NCI-H1092 treated with DMSO at 0.1 percent for 48 hours (cell line): ENCODE measurements around the gene VAMP2.

Experiments used
- DNase-seq: peaks from one replicate; lab custom pipeline; 2025; lab: John Stamatoyannopoulos, UW

Gene VAMP2

DNA sequence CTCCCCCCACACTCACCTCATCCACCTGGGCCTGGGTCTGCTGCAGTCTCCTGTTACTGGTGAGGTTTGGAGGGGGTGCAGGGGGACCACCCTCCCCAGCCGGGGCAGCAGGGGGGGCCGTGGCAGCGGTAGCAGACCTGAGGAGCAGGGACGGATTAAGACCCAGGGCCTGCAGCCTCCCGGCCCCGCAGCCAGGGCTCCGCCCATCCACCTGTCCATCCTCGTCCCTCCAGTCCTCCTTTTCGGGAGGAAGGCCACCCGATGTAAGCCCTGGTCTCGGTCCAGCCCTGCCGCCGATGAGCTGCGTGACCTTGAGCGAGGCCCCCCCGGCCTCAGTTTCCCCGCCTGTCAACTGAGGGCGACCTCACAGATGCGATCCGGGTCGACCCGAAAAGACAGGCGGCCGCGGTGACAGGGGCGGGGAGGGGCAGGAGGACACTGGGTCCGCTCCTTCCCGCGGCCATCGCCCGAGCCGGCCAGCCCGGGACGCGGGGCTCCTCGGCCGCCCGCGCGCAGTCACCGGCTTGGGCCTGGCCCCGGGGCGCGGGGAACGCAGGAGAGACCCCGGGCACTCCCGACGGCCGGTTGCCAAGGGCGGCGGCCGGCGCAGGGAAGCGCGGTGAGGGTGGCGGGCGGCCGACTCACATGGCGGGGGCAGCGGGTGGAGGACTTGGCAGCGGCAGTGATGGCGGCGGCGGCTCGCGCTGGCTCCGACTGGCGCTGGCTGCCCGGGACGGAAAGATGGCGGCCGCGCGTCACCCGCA lies at the start of gene VAMP2:
Gene VAMP2 (minus strand): TSS at position 716 of the 764 bp plus-strand sequence. CDS start 69 bp downstream, at position 647.
- peak; percentile 60 for DNase-seq

GRCh38 chr17:8210761-8211458 lies 48.2 kb upstream of the VAMP2 start:
- DNase-seq = no peak

DNA sequence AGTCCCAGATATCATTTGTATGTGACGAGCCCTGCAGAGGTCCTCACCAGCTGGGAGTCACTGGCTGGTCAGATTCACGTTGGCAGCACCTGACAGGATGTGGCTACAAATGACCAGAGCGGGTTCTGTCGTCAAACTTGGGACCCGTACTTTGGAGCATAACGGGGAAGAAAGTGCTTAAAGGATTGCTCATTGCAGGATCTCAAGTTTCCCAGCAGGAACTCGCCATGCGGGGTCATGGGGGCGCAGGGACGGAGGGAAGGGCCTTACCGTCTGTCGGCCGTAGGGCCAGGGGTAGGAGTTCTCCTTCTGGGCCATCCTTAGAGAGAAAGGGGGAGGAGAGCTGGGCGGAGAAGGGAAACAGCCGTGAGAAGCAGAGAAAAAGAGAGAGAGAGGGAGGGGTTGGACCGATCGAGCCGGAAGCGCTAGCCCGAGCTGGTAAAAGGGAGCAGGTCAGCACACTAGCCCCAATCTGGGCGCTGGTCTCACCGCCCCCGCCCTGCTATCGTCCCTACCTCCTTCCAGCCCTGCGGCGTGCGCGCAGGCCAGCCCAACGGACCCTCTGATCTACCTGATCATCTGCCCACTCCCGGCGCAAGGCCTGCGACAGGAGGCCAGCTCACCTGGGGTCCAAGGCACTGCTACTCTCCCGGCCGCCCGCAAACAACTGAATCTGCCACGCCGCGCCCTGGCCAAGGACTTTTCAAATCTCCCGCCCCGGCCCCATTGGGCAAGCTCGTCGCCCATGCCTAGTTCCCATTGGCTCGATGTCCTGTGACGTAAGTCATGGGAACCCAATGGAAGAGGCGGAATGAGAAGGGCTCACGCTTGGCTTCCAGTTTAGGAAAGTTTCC lies 47.4 kb upstream of the VAMP2 start, which contains the start of gene AURKB:
Gene AURKB (minus strand): TSS at position 669 of the 854 bp plus-strand sequence. CDS start 351 bp downstream, at position 318.
- peak; percentile 79 for DNase-seq

- no peak for DNase-seq
Measured at GRCh38 chr17:8206536-8206935, 43.8 kb upstream of the VAMP2 start.

DNA sequence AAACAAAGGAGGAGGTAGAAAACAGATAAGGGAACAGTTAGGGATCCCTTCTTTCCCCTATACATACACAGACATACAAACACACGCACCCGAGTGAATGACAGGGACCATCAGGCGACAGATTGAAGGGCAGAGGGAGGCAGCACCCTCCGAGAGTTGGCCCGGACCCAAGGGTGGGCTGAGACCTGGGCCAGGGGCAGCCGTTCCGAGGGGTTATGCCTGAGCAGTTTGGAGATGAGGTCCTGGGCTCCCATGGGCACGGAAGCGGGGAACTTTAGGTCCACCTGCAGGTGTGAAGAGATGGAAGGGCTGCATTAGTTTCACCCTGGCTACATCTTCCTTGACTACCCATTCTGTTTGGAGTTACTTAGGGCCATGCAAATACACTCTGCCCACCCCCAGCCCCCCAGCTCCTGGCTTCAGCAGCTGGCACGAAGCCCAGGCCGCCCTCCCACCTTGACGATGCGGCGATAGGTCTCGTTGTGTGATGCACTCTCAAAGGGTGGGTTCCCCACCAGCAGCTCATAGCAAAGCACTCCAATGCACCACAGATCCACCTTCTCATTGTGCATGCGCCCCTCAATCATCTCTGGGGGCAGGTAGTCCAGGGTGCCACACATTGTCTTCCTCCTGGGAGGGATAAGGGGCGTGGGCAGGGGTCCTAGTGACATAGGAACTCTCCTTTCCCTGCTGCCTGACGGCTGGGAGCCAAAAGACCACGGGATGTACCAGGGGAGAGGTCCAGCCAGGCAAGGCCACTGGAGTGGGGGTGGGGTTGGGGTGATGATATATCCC lies 42.2 kb upstream of the VAMP2 start:
- no peak for DNase-seq

- peak; percentile 18 for DNase-seq
Measured at GRCh38 chr17:8192070-8192815, 29.5 kb upstream of the VAMP2 start.

- DNase-seq = no peak
Measured at GRCh38 chr17:8190506-8190905, 27.8 kb upstream of the VAMP2 start.

DNA sequence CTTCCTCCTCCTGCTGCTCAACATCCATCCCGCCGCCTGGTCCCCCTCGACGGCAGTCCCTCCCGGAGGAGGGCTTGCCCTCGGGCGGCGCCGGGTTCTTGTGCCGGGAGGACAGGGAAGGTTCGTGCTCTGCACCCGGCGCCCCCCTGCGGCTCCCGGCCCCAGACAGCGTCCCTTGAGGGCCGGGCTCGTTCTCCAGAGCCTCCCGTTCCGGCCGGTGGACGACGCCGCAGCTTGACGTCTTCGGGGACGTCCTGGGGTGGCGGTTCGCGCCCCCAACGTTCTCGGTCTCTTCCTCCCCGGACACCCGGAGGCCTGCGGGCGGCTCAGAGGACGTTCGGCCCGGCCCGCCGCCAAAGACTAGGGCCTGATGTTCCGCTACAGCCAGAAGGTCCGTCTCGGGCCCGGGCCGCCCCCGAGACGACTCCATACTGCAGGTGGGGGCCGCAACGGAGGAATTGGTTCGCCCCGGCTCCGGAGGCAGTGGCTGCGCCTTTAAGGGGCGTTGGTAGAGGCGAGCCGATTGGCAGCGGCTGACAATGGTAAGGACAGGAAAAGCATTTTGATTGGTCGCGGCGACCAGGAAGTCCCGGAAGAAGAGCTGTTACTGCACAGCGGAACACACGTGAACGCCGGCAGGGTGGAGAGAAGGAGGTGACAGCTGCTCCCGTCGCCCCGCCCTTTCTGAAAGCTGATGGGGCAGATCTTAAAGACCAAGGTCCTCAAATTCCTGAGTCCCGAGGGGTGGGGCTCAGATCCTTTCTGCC lies 27.1 kb upstream of the VAMP2 start, which contains the start of gene BORCS6:
Gene BORCS6 (minus strand): TSS at position 470 of the 767 bp plus-strand sequence. CDS start 40 bp downstream, at position 430.
- peak; percentile 95 for DNase-seq

GRCh38 chr17:8189041-8189710 lies 26.4 kb upstream of the VAMP2 start:
- no peak for DNase-seq

DNA sequence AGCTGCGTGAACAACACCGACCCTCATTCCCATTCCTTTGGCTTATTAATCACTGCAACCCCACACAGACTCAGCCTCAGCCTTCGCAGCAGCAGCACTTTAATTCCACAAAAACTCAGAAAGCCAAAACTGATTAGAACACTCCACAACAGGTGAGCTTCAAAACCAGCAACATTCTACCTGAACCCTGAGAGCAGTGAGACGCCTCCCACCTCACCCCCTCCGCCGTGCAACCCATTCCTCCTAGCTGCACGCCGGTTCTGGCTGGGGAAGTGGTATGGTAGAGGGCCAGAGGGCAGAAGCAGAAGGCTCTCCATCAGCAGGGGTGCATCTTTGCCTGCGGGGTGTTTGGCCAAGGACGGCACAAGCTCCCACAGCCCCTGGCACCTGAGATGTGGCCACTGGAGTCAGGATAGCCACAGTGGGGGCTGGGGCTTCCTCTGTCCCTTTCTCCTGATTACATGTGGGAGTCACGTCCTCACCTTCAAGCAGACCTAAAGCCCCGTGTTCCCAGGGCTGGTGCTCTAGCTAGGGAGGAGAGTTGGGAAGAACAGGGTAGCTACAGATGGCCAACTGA lies 25.6 kb upstream of the VAMP2 start:
- DNase-seq = no peak

DNA sequence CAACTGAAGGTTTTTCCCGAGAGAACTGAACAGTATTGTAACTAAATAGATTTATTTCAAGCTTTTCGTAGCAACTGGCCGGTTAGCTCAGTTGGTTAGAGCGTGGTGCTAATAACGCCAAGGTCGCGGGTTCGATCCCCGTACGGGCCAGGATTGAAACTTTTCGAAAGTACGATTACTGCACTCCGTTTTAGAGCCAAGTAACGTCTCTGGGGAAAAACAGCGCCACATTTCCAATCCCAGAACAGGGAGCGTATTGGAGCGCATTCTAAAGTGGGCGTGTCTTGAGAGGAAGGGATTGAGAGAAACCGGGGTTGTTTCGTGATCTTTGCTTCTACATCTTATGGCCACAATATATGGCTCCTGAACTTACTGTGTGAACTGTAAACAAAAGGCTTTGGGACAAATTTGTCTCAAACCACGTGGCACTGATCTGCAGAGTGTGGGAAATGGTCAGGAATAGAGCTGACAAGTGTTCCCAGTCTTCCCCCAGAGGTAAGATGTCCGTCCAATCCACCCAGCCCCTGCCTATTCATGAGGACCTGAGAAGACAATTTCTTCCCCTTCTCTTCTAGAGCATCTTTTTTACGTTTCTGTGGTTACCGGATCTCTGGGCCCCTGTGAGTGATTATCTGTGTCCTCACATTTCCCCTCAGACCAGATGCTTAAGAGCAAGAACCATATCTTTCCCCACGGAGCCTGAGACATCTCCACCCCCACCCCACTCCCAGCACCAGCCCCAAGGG lies 24.9 kb upstream of the VAMP2 start:
- DNase-seq = peak; percentile 95

DNA sequence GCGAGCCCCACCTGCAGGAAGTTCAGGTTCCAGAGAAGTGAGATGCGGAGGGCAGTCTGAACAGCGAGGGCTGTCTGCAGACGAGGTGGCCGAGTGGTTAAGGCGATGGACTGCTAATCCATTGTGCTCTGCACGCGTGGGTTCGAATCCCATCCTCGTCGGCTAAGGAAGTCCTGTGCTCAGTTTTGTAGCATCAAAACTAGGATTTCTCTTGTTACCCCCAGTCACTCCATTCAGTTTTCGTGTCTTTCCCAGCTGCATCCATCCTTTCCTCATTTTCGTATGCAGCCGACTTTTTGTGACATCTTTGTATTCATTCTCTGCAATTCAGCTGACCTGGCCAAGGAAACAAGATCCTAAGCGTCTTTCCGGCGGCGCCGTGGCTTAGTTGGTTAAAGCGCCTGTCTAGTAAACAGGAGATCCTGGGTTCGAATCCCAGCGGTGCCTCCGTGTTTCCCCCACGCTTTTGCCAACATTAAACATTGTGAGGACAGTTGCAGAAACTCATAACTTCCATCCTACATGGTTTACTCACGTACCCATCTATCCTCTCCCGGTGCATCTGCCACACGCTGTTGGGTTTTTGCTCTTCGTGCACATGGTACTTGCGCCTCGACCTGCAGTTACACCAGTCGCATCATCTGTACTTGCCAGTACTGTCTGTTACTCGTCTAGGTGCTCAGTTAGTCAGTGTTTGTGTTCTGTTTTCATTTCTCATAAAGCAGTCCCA lies 24.2 kb upstream of the VAMP2 start:
- peak; percentile 89 for DNase-seq

- DNase-seq = no peak
Measured at GRCh38 chr17:8186446-8186786, 23.7 kb upstream of the VAMP2 start.

- peak; percentile 68 for DNase-seq
Measured at GRCh38 chr17:8185582-8186445, 23.1 kb upstream of the VAMP2 start.

GRCh38 chr17:8176998-8177731 lies 14.4 kb upstream of the VAMP2 start:
- no peak for DNase-seq
